HG03520 (cell line): Measurements from ENCODE around the gene HNRNPH2.
A peak's percentile ranks its signal among the peaks of the same experiment; 100 is the strongest.

Experiments used
- ATAC-seq: cut with Tn5 transposase; IDR thresholded peaks from one replicate; pipeline ENCODE4 v1.9.1; 2021; ENCODE audit warnings: mild to moderate bottlenecking, moderate library complexity; ENCODE audit not compliant: unreplicated experiment

The HNRNPH2 gene

GRCh38 chrX:101395789-101396188 lies 12.2 kb upstream of the HNRNPH2 start:
- no peak for ATAC-seq

GRCh38 chrX:101397779-101398178 lies 10.2 kb upstream of the HNRNPH2 start:
- ATAC-seq: no peak

- ATAC-seq: no peak
Measured at GRCh38 chrX:101398694-101399093, 9.3 kb upstream of the HNRNPH2 start.

- ATAC-seq: no peak
Measured at GRCh38 chrX:101399825-101400224, 8.2 kb upstream of the HNRNPH2 start.

- no peak for ATAC-seq
Measured at GRCh38 chrX:101407167-101407747, 765 bp upstream of the HNRNPH2 start.

- no peak for ATAC-seq
Measured at GRCh38 chrX:101408532-101408841, 465 bp downstream of the HNRNPH2 start.

GRCh38 chrX:101409043-101409442 lies 1.0 kb downstream of the HNRNPH2 start:
- no peak for ATAC-seq

GRCh38 chrX:101410461-101410860 lies 2.4 kb downstream of the HNRNPH2 start:
- no peak for ATAC-seq

- ATAC-seq: no peak
Measured at GRCh38 chrX:101411984-101412383, 4.0 kb downstream of the HNRNPH2 start.

GRCh38 chrX:101415180-101416145 lies 7.4 kb downstream of the HNRNPH2 start:
- peak; percentile 67 for ATAC-seq

- ATAC-seq: no peak
Measured at GRCh38 chrX:101416691-101417090, 8.7 kb downstream of the HNRNPH2 start.

GRCh38 chrX:101417190-101417589 lies 9.2 kb downstream of the HNRNPH2 start:
- no peak for ATAC-seq

GRCh38 chrX:101417981-101418841 lies 10.2 kb downstream of the HNRNPH2 start:
- peak; percentile 40 for ATAC-seq

- no peak for ATAC-seq
Measured at GRCh38 chrX:101419489-101419888, 11.5 kb downstream of the HNRNPH2 start.

- ATAC-seq: no peak
Measured at GRCh38 chrX:101427954-101428353, 19.9 kb downstream of the HNRNPH2 start.

GRCh38 chrX:101429934-101430333 lies 21.9 kb downstream of the HNRNPH2 start:
- peak; percentile 50 for ATAC-seq

- peak; percentile 88 for ATAC-seq
Measured at GRCh38 chrX:101430457-101431078, 22.5 kb downstream of the HNRNPH2 start.

GRCh38 chrX:101442085-101442484 lies 34.1 kb downstream of the HNRNPH2 start:
- ATAC-seq: no peak

- no peak for ATAC-seq
Measured at GRCh38 chrX:101449279-101449678, 41.3 kb downstream of the HNRNPH2 start.

- ATAC-seq: no peak
Measured at GRCh38 chrX:101450085-101450484, 42.1 kb downstream of the HNRNPH2 start.

- ATAC-seq: no peak
Measured at GRCh38 chrX:101450961-101451360, 42.9 kb downstream of the HNRNPH2 start.
